ENCODE measurements around the gene GATA2. TPM values are rescaled to one million over a fixed set of nuclear protein-coding genes. Genes with fewer than 3 reads are reported as not detected.

Gene GATA2
- total RNA-seq, 1 donor from 2014 or later: 0.10 TPM

DNA sequence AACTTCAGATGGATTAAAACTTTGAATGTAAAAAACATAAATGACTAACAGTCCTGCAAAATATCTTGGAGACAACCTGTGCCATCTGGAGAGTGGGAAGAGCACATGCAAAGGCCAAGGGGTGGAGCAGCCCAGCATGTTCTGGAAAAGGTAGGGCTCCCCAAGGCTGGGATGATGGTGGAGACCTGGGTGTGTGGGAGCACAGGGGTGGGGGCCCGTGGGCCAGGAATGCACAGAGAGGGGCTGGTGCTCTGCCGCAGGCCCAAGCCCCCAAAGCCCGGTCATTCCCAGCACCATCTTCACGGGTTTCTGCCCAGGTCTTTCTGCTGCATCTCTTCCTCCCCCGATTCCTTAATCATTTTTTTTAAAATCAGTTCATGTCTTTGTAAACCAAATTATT, 9.7 kb upstream of the GATA2 start:
- TF ChIP-seq, protein P1, sequence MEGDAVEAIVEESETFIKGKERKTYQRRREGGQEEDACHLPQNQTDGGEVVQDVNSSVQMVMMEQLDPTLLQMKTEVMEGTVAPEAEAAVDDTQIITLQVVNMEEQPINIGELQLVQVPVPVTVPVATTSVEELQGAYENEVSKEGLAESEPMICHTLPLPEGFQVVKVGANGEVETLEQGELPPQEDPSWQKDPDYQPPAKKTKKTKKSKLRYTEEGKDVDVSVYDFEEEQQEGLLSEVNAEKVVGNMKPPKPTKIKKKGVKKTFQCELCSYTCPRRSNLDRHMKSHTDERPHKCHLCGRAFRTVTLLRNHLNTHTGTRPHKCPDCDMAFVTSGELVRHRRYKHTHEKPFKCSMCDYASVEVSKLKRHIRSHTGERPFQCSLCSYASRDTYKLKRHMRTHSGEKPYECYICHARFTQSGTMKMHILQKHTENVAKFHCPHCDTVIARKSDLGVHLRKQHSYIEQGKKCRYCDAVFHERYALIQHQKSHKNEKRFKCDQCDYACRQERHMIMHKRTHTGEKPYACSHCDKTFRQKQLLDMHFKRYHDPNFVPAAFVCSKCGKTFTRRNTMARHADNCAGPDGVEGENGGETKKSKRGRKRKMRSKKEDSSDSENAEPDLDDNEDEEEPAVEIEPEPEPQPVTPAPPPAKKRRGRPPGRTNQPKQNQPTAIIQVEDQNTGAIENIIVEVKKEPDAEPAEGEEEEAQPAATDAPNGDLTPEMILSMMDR (IDR thresholded peaks at IDR 0.05): no peak
- peaks cover 5% of the 10 kb centered on the region for H3K4me1 Mint-ChIP-seq (ENCODE audit: low read depth)
- peaks cover 35% of the 10 kb centered on the region for H3K27me3 Mint-ChIP-seq (ENCODE audit: low read depth)
- H3K9me3 Mint-ChIP-seq (ENCODE audit: low read depth): no peaks in the 10 kb centered on the region
- no peak for DNase-seq (ENCODE audit: low spot score)
- H3K27ac Mint-ChIP-seq (ENCODE audit: unreplicated experiment): no peak overlapping the region
- H3K36me3 Mint-ChIP-seq (ENCODE audit: low read depth): no peaks in the 10 kb centered on the region
- H3K4me3 Mint-ChIP-seq (ENCODE audit: unreplicated experiment): no peak overlapping the region

DNA sequence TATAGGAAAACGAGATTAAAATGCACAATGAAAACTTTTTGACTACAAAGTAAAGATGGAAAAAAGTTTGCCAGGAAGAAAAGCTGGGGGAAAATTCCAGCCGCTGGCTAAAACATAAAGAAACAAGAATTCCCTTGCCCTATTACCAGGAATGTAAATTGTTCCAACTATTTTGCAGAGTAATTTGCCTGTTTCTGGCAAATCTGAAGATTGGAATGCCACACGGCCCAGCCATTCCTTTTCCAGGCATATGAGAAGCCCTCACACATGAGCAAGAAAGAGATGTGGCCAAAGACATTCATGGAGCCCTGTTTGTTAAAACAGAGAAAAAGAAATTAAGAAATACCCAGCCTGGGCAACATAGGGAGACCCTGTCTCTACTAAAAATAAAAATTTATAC, 8.4 kb upstream of the GATA2 start:
- TF ChIP-seq, protein P1 (IDR thresholded peaks at IDR 0.05): no peak
- H3K4me1 Mint-ChIP-seq (ENCODE audit: low read depth): peaks cover 14% of the 10 kb centered on the region
- H3K4me3 Mint-ChIP-seq (ENCODE audit: unreplicated experiment): no peak overlapping the region
- H3K27me3 Mint-ChIP-seq (ENCODE audit: low read depth): peaks cover 33% of the 10 kb centered on the region
- H3K27ac Mint-ChIP-seq (ENCODE audit: unreplicated experiment): no peak overlapping the region
- H3K9me3 Mint-ChIP-seq (ENCODE audit: low read depth): no peaks in the 10 kb centered on the region
- no peaks in the 10 kb centered on the region for H3K36me3 Mint-ChIP-seq (ENCODE audit: low read depth)
- DNase-seq (ENCODE audit: low spot score): no peak

DNA sequence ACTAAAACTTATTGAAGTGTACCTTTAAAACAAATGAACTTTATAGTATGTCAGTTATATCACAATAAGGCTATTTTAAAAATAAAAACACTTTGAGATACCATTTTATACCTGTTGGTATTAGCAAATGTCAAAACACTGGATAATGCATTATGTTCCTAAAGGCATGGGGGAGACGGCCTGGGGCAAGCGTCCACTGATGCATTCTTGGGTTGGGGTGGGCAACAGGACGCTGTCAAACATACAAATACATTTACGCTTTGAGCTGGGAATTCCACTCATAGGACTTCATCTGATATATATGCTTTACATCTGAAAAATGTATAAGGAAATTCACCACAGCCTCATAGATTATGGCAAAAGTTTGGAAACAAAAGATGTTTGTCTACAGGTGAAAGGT, 7.6 kb upstream of the GATA2 start:
- Mint-ChIP-seq H3K4me1 (ENCODE audit: low read depth) (peaks cover 14% of the 10 kb centered on the region), H3K27ac (ENCODE audit: unreplicated experiment) (no peak overlapping the region), H3K9me3 (ENCODE audit: low read depth) (no peaks in the 10 kb centered on the region), H3K27me3 (ENCODE audit: low read depth) (peaks cover 35% of the 10 kb centered on the region), H3K36me3 (ENCODE audit: low read depth) (peaks cover 2% of the 10 kb centered on the region), H3K4me3 (ENCODE audit: unreplicated experiment) (no peak overlapping the region)
- peak; percentile 7 for DNase-seq (ENCODE audit: low spot score)
- TF ChIP-seq, protein P1 (IDR thresholded peaks at IDR 0.05): no peak

DNA sequence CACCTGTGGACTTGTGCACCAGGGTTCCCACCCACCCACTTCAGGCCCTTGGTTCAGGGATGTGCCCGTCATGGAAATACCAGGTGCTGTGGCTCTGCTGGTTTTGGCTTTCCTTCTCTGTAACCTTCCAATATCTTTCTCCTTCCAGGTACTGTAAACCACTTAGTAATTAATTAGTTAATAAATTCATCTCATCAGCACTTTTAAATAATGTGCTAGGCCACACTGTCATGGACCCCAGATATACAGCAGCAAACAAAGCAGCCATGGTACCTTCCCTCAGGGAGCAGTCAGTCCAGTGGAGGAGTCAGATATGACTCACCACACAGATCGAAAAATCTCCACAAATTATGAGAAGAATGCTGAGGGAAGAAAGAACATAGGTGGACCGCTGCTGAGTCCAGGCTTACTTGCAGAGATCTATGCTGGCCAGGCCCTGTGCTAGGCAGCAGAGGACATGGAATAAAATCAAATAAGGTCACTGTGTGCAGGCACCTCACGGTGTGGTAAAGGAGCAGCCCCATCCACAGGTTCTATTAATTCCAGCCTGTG, 6.8 kb upstream of the GATA2 start:
- H3K27me3 Mint-ChIP-seq (ENCODE audit: low read depth): peaks cover 42% of the 10 kb centered on the region
- H3K4me3 Mint-ChIP-seq (ENCODE audit: unreplicated experiment): no peak overlapping the region
- H3K4me1 Mint-ChIP-seq (ENCODE audit: low read depth): peaks cover 14% of the 10 kb centered on the region
- peak; percentile 18 for DNase-seq (ENCODE audit: low spot score)
- no peaks in the 10 kb centered on the region for H3K9me3 Mint-ChIP-seq (ENCODE audit: low read depth)
- TF ChIP-seq, protein P1 (IDR thresholded peaks at IDR 0.05): no peak
- H3K27ac Mint-ChIP-seq (ENCODE audit: unreplicated experiment): no peak overlapping the region
- H3K36me3 Mint-ChIP-seq (ENCODE audit: low read depth): peaks cover 2% of the 10 kb centered on the region

DNA sequence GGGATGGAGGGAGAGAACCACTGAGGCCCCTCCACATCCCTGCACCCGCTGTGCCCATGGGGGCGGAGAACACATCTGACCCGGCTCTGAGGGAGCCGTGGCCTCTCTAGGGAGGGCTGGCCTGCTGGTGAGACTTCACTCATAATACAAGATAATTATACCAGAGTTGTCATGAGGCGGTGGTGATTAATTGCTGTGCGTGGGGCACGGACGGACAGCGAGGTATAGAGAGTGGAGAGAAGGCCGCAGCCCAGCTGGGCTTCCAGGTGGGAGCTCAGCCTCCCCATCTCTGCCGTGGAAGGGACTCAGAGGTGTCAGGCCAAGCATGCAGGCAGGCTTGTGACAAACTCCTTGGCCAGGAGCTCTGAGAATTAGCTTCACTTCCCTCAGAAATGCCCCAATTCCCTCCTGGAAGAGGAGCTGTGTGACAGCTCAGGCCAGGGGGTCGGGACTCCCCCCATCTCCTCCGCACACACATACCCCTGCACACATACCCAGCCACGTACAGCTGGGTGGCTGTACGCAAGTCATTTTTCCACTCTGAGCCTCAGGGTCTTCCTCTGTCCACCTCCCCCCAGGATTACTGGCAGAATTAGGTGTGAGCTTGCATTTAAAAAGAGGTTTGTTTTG, 6.0 kb upstream of the GATA2 start:
- no peaks in the 10 kb centered on the region for H3K9me3 Mint-ChIP-seq (ENCODE audit: low read depth)
- H3K36me3 Mint-ChIP-seq (ENCODE audit: low read depth): peaks cover 2% of the 10 kb centered on the region
- H3K4me3 Mint-ChIP-seq (ENCODE audit: unreplicated experiment): peak overlapping the region; percentile 50
- peaks cover 14% of the 10 kb centered on the region for H3K4me1 Mint-ChIP-seq (ENCODE audit: low read depth)
- peak; percentile 62 for DNase-seq (ENCODE audit: low spot score)
- H3K27me3 Mint-ChIP-seq (ENCODE audit: low read depth): peaks cover 48% of the 10 kb centered on the region
- TF ChIP-seq, protein P1 (IDR thresholded peaks at IDR 0.05): no peak
- H3K27ac Mint-ChIP-seq (ENCODE audit: unreplicated experiment): no peak overlapping the region

Data from chondrocyte (in vitro differentiated cells).